ENCODE measurements around the gene SMYD1. TPM values are rescaled to one million over a fixed set of nuclear protein-coding genes. Genes with fewer than 3 reads are reported as not detected.

The SMYD1 gene
- polyA plus RNA-seq, 1 donor: 5.0 TPM

- Histone ChIP-seq H3K27ac (ENCODE audit: low read length) (no peak overlapping the region), H3K9me3 (ENCODE audit: control insufficient read depth, low read depth, low read length) (no peaks in the 10 kb centered on the region), H3K36me3 (ENCODE audit: control insufficient read depth, insufficient read depth, low read length) (no peaks in the 10 kb centered on the region), H3K4me1 (ENCODE audit: control insufficient read depth, insufficient read depth, low read length) (no peaks in the 10 kb centered on the region), H3K27me3 (ENCODE audit: control insufficient read depth, insufficient read depth, low read length) (no peaks in the 10 kb centered on the region), H3K4me3 (ENCODE audit: low read length) (no peak overlapping the region)
- DNase-seq: no peak
- no CpG with 5 or more reads among the region's 4 CpGs for WGBS (ENCODE audit: insufficient coverage, low lambda C conversion rate)
Measured at GRCh38 chr2:88117973-88118372, 50.3 kb downstream of the SMYD1 start.

DNA sequence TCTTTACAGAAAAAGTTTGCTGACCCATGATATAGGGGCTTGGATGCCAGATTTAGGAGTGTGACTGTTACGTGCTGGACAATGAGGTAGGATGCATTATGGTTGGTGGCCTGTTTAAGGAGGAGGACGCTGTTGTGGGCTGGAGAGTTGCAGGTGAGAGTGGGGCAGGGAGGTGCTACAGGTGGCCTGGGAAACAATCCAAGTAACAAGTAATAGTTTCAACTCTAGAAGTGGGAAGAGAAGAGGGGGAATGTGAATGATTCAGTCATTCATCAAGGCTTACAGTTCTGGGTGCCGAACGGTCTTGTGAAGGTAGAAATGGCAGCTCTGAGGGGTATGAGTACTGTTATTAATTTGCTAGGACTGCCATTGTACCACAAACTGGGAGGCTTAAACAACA lies 54.1 kb downstream of the SMYD1 start:
- no peaks in the 10 kb centered on the region for H3K9me3 ChIP-seq (ENCODE audit: control insufficient read depth, low read depth, low read length)
- no peaks in the 10 kb centered on the region for H3K27me3 ChIP-seq (ENCODE audit: control insufficient read depth, insufficient read depth, low read length)
- H3K27ac ChIP-seq (ENCODE audit: low read length): no peak overlapping the region
- 100% methylated on average over 1 of the region's 4 CpGs for WGBS (ENCODE audit: insufficient coverage, low lambda C conversion rate)
- DNase-seq: no peak
- no peak overlapping the region for H3K4me3 ChIP-seq (ENCODE audit: low read length)
- peaks cover 26% of the 10 kb centered on the region for H3K36me3 ChIP-seq (ENCODE audit: control insufficient read depth, insufficient read depth, low read length)
- H3K4me1 ChIP-seq (ENCODE audit: control insufficient read depth, insufficient read depth, low read length): peaks cover 9% of the 10 kb centered on the region

DNA sequence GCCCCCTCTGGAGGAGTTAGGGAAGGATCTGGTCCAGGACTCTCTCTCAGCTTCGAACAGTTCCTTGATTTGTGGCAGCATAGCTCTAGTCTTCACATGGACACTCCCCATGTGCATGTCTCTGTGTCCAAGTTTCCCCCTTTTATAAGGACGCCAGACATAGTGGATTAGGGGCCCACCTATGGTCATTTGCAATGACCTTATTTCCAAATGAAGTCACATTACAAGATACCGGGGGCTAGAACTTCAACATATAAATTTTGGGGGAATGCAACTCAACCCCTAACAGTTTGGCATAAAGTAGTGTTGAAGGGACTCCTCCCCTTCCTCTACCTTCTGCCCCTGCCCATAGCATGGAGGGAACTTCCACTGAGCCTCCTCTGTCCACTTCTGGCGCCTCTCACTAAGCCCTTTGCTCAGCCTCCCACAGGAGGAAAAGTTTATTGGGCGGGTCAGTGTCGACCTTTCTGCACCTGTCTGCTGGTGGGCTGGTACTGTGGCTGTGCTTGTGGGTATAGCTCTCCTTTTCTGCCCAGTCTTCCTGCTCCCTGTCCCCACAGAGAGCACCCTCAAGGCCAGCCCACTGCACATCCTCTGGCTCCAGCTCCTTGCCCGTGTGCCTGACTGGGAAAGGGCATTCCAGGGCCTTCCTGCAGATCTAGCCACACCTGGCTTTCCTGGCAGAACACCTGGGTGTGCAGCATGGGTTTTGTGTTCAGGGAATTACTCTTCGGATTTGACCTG lies 54.7 kb downstream of the SMYD1 start:
- DNase-seq: no peak
- Histone ChIP-seq H3K9me3 (ENCODE audit: control insufficient read depth, low read depth, low read length) (no peaks in the 10 kb centered on the region), H3K4me1 (ENCODE audit: control insufficient read depth, insufficient read depth, low read length) (peaks cover 9% of the 10 kb centered on the region), H3K27me3 (ENCODE audit: control insufficient read depth, insufficient read depth, low read length) (no peaks in the 10 kb centered on the region), H3K4me3 (ENCODE audit: low read length) (no peak overlapping the region), H3K36me3 (ENCODE audit: control insufficient read depth, insufficient read depth, low read length) (peaks cover 26% of the 10 kb centered on the region), H3K27ac (ENCODE audit: low read length) (no peak overlapping the region)
- WGBS (ENCODE audit: insufficient coverage, low lambda C conversion rate): 83% methylated on average over 1 of the region's 8 CpGs

- H3K27me3 ChIP-seq (ENCODE audit: control insufficient read depth, insufficient read depth, low read length): no peaks in the 10 kb centered on the region
- H3K36me3 ChIP-seq (ENCODE audit: control insufficient read depth, insufficient read depth, low read length): peaks cover 26% of the 10 kb centered on the region
- peaks cover 9% of the 10 kb centered on the region for H3K4me1 ChIP-seq (ENCODE audit: control insufficient read depth, insufficient read depth, low read length)
- no peak overlapping the region for H3K4me3 ChIP-seq (ENCODE audit: low read length)
- DNase-seq: no peak
- H3K27ac ChIP-seq (ENCODE audit: low read length): no peak overlapping the region
- no peaks in the 10 kb centered on the region for H3K9me3 ChIP-seq (ENCODE audit: control insufficient read depth, low read depth, low read length)
- 100% methylated on average over 1 of the region's 5 CpGs for WGBS (ENCODE audit: insufficient coverage, low lambda C conversion rate)
Measured at GRCh38 chr2:88123164-88123974, 55.7 kb downstream of the SMYD1 start.

DNA sequence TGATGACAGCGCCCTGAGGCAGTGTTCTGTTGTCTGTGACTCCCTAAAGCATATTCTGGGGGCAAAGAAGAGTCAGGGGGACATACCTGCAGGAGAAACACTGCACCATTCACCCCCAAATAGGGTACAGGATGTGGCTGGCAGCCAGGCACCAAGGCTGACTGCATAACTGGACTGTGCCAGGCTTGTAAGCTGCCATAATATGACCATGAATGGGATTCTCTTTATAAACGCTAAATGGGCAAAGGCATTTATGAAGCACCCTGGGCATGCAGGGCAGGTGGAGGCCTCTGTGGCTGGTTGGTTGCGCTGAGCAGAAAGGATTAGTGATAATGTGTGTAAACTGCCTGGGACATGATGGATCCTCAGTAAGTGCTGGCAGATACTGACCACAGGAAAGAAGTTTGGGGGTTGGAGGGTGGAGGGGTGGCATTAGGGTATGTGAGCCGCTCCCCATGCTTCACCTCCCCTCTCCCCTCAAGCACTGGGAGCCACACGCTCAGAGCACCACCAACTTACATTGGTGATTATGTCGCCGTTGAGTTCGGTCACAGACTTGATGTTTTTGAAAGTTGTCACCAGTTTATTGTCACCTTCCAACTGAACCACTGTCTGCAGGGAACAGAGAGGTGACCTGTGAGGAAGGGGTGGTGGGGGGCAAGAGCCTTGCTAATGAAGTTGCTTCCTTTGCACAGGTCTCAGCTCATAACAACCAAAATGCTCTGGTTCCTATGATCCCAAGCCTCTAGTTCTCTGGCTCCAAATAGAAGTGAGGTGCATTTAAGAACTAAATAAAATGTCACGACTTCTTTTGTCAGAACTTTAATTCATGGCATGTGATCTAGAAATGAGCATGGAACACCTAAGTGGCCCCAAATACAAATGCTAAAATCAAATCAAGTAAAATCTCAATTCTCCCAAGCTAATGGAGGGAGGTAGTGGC lies 56.6 kb downstream of the SMYD1 start:
- H3K9me3 ChIP-seq (ENCODE audit: control insufficient read depth, low read depth, low read length): no peaks in the 10 kb centered on the region
- H3K4me3 ChIP-seq (ENCODE audit: low read length): peak overlapping the region; percentile 77
- no peak for DNase-seq
- no CpG with 5 or more reads among the region's 9 CpGs for WGBS (ENCODE audit: insufficient coverage, low lambda C conversion rate)
- H3K27ac ChIP-seq (ENCODE audit: low read length): no peak overlapping the region
- no peaks in the 10 kb centered on the region for H3K27me3 ChIP-seq (ENCODE audit: control insufficient read depth, insufficient read depth, low read length)
- peaks cover 26% of the 10 kb centered on the region for H3K36me3 ChIP-seq (ENCODE audit: control insufficient read depth, insufficient read depth, low read length)
- peaks cover 18% of the 10 kb centered on the region for H3K4me1 ChIP-seq (ENCODE audit: control insufficient read depth, insufficient read depth, low read length)

GRCh38 chr2:88125344-88125923 lies 57.8 kb downstream of the SMYD1 start:
- Histone ChIP-seq H3K4me3 (ENCODE audit: low read length) (peak overlapping the region; percentile 77), H3K27ac (ENCODE audit: low read length) (peak overlapping the region; percentile 24)

DNA sequence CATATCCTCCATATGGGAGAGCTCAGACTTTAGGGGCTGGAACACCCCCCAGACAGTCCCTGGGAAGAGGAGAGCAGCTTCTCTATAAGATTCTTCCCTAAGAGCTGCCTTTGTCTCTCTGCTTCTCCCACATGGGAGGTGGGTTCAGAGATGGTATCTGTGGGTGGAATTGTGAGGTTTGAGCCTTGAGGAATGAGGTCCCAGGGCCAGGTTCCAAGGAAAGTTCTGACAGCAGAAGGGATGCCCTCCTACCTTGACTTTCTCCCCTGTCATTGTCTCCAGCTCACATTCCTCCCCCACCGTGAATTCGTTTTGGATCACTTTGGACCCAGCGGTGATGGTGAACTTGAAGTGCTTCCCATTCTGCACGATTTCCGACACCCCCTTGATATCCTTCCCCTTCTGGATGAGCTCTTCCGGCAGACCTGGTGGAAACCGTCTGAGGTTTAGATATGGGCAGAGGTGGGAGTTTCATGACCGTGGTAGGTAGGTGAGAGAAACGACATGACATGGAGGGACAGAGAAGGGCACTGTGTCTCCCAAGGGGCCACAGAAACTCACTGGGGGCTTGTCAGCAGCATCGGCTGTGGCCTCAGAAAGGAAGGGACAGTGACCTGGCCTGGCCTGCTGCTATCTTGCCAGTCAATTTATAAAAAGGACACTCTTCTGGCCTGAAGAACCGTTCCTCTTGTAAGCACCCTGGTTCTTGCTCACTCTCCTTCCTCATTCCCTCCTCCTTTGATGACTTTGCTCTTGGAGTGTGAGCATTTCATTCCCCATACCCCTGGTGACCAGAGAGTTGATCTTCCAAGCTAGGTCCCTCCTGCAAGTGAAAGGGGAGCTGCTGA lies 58.5 kb downstream of the SMYD1 start:
- Histone ChIP-seq H3K4me1 (ENCODE audit: control insufficient read depth, insufficient read depth, low read length) (peaks cover 37% of the 10 kb centered on the region), H3K27me3 (ENCODE audit: control insufficient read depth, insufficient read depth, low read length) (no peaks in the 10 kb centered on the region), H3K9me3 (ENCODE audit: control insufficient read depth, low read depth, low read length) (no peaks in the 10 kb centered on the region), H3K27ac (ENCODE audit: low read length) (peak overlapping the region; percentile 92), H3K4me3 (ENCODE audit: low read length) (peak overlapping the region; percentile 77), H3K36me3 (ENCODE audit: control insufficient read depth, insufficient read depth, low read length) (peaks cover 26% of the 10 kb centered on the region)
- no CpG with 5 or more reads among the region's 11 CpGs for WGBS (ENCODE audit: insufficient coverage, low lambda C conversion rate)
- no peak for DNase-seq

More at GRCh38 chr2:88125344-88125923, 57.8 kb downstream of the SMYD1 start:
- Histone ChIP-seq H3K27me3 (ENCODE audit: control insufficient read depth, insufficient read depth, low read length) (no peaks in the 10 kb centered on the region), H3K4me1 (ENCODE audit: control insufficient read depth, insufficient read depth, low read length) (peaks cover 30% of the 10 kb centered on the region), H3K9me3 (ENCODE audit: control insufficient read depth, low read depth, low read length) (no peaks in the 10 kb centered on the region), H3K36me3 (ENCODE audit: control insufficient read depth, insufficient read depth, low read length) (peaks cover 26% of the 10 kb centered on the region)
- no peak for DNase-seq
- no CpG with 5 or more reads among the region's 3 CpGs for WGBS (ENCODE audit: insufficient coverage, low lambda C conversion rate)

DNA sequence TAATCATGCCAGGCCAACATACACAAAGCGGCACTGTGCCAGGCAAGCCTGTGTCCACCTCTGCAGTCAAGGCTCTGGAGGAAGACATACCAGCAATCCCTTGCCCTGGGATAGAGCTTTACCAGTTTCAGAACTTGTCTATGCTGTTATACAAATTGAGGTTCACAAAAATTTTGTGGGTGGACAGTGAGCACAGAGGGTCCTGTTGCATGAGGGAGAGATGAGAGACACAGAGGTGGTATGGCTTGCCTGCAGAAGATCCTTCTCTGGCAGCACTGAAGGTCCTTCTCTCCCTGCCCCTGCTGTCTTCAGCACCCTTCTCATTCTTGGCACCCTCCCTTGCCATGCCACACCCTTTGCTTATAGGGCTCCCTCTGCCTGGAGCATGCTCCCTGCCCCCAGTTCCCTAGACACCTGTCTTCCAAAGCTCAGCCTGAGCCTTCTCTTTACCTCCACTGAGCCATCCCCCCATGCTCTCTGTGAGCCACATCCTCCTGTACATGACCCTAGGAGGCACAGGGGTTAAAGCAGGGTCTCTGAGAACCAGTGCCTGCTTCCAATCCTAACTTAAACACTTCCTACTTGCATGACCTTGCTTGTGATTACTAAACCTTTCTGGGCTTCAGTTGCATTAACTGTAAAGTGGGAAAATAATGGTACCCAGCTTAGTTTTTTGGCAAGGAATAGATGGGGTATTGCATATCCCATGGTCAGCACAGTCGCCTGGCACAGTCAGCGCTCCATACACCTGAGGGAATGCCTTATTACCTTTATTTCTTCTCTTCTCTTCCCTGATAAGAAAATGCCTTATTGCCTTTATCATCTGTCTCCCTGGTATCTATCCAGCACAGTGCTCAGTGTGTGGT lies 59.4 kb downstream of the SMYD1 start:
- peaks cover 26% of the 10 kb centered on the region for H3K36me3 ChIP-seq (ENCODE audit: control insufficient read depth, insufficient read depth, low read length)
- peak in 1 of 2 donors; percentile 49 for DNase-seq
- WGBS (ENCODE audit: insufficient coverage, low lambda C conversion rate): no CpG with 5 or more reads among the region's 3 CpGs
- H3K27me3 ChIP-seq (ENCODE audit: control insufficient read depth, insufficient read depth, low read length): no peaks in the 10 kb centered on the region
- peak overlapping the region; percentile 92 for H3K27ac ChIP-seq (ENCODE audit: low read length)
- H3K4me3 ChIP-seq (ENCODE audit: low read length): peak overlapping the region; percentile 77
- H3K9me3 ChIP-seq (ENCODE audit: control insufficient read depth, low read depth, low read length): no peaks in the 10 kb centered on the region
- H3K4me1 ChIP-seq (ENCODE audit: control insufficient read depth, insufficient read depth, low read length): peaks cover 44% of the 10 kb centered on the region

DNA sequence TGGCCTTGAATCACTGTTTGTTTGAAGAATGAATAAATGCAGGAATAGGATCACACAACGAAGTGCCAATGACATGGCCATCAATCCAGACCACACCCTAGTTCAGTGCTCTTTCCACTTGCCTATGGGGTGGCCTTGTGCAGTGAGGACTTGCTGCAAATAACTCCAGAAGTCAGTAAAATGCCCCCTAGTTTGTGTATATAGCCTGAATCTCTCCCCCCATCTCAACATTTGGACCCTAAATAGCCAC lies 59.9 kb downstream of the SMYD1 start:
- peak in 1 of 2 donors; percentile 68 for DNase-seq
- WGBS (ENCODE audit: insufficient coverage, low lambda C conversion rate): no CpG with 5 or more reads among the region's 1 CpG
- Histone ChIP-seq H3K9me3 (ENCODE audit: control insufficient read depth, low read depth, low read length) (no peaks in the 10 kb centered on the region), H3K27me3 (ENCODE audit: control insufficient read depth, insufficient read depth, low read length) (no peaks in the 10 kb centered on the region), H3K4me1 (ENCODE audit: control insufficient read depth, insufficient read depth, low read length) (peaks cover 46% of the 10 kb centered on the region), H3K4me3 (ENCODE audit: low read length) (peak overlapping the region; percentile 77), H3K27ac (ENCODE audit: low read length) (peak overlapping the region; percentile 92), H3K36me3 (ENCODE audit: control insufficient read depth, insufficient read depth, low read length) (peaks cover 26% of the 10 kb centered on the region)

Measured in large intestine (tissue), 3 donors.